ENCODE measurements around the gene NDUFS7.

The NDUFS7 gene

GRCh38 chr19:1401138-1401888 lies 17.6 kb downstream of the NDUFS7 start, which contains the start of gene GAMT:
Gene GAMT (minus strand): TSS chr19:1401542. CDS start chr19:1401476, 66 bp downstream.
- peak; percentile 84 for DNase-seq

DNA sequence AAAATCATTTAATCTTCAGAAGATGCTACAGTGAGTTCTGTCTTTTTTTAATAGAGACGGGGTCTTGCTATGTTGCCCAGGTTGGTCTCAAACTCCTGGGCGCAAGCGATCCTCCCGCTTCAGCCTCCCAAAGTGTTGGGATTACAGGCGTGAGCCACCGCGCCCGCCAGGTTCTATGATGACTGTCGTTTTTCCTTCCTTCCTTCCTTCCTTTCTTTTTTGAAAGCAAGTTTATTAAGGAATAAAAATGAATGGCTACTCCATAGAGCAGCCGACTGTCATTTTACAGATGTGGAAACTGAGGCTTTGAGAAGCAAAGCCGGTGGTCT lies 18.1 kb downstream of the NDUFS7 start:
- no peak for DNase-seq

- peak; percentile 33 for DNase-seq
Measured at GRCh38 chr19:1402411-1403070, 18.8 kb downstream of the NDUFS7 start.

DNA sequence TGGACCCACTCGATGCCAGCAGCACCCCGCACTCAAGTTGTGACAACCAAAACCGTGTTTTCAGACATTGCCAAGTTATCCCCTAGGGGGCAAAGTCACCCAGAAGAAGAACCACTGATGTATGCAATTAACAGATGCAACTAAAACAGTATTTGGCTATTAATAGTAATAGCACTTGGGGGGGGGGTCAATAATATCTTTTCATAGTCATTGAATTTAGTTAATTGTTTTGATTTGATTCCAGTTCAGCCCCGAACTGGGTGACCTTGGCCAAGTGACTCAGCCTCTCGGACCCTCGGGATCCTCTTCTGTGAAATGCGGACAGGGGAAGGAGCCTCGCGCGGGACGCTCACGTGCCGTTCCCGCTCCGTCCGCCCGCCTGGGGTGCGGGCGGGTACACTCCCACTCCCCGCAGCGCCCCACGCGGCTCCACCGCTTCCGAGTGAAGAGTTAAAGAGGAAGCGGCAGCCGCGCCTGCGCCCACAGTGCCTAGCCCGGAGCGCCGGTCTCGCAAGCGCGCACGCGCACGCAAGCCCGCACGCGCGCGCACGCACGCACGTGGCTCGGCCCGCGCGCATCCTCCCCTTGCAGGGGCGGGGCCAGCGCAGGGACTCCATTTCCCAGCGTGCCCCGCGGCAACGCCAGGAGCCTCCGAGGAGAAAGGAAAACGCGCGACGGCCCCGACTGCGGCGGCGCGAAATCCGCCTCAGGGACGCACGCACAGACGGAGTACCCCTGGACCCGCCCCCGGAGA lies 23.2 kb downstream of the NDUFS7 start:
- peak; percentile 100 for DNase-seq

DNA sequence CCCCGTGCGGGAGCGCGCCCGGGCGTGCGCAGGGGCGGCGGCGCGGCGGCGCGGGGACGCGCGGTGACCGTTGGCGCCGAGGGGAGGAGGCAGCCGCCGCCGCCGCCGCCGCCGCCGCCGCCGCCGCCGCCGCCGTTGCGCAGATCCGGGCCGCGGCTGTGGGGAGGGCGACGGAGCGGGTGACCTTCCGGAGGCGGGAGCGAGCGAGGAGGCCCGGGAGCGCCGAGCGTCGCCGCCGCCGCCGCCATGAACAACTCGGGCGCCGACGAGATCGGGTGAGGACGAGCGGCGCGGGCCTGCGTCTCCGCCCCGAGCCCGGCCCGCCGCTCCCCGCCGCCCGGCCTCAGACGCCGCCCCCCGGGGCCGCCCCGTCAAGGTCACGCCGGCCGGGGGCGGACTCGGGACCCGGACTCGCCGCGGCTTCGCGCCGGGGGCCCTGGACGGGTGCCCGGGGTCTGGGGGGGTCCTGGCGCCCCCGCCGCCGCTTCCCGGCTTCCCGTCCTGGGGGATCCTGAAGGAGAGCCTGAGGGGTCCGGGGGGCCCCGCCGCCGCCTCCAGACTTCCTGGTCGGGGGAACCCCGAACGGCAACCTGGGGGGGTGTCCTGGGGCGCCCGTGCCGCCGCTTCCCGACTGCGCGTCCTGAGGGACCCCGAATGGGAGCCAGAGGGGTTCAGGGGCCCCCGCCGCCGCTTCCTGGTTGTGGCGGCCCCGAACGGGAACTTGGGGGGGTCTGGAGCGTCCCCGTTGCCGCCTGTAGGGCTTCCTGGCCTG lies 24.0 kb downstream of the NDUFS7 start, which contains the start of gene DAZAP1:
Gene DAZAP1, plus strand, starts transcription at position 59 of the 772 bp plus-strand sequence. Its CDS starts 188 bp downstream, at position 247.
- peak; percentile 79 for DNase-seq

DNA sequence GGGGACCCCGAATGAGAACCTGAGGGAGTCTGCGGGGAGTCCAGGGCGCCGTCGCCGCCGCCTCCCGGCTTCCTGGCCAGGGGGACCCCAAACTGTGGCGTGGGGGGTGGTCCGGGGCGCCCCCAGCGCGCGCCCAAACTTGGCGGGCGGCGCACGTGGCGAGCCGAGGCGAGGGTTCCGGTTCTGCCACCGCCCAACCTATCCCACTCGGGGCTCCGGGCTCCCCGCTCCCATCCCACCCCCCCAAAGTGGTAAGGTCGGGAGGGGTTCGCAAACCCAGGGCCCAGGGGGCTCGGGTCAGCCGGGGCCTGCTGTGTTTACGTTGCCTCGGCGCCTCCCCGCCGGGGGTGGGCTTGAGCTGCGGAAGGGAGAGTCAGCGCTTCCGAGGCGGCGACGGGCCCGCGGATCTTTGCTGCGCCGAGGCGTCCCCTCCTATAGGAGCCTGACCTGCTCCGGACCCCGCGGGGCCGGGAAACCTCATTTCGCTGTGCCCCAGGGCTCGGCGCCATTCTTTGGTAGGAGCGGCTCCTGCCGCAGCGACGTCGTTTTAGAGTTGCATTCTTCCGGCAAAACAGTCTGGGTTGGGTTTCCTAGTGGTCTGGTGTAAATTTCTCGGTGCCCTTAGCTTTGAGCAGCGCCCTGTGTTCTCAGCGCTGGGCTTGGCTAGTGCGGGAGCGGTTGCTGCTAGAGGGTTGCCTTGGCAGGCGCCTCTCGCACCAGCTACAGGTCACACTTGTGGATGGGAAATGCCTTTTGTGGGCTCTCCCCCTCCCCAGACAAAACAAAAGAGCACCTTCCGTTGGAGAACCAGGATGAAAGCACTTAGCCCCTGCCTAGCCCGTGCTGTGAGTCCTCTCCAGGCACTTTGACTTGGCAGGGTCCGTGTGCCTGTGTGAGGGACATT lies 24.8 kb downstream of the NDUFS7 start:
- peak; percentile 57 for DNase-seq

GRCh38 chr19:1409204-1410005 lies 25.7 kb downstream of the NDUFS7 start:
- no peak for DNase-seq

DNA sequence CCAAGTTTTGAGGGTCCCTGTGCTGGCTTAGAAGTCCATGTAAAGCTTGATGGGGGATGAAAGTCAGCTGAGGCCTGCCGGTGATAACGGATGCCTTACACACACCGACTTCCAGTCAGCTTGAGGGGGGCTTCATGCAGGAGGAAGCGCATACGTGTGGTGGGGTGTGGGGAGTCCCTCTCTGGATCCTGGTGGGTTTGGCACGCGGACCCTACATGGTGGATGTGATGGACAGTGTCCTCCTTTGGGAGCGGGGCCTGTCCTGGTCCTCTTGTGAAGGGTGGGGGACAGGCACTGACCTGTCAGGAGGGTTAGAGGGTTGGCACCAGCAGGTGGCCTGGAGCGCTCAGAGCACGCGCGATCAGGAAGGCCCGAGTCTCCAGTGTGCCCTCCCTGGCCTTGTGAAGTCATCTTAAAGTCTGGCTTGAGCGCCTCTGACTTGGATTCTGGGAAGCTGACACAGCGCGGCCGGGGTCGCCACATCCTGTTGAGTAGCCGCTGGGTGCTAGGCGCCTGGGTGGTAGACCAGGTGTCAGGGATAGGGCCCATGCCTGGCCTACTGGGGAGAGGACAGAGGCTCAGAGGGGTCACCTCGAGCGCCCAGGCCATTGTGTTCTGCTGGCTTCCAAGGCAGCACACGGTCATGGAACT lies 26.6 kb downstream of the NDUFS7 start:
- no peak for DNase-seq

GRCh38 chr19:1410789-1411188 lies 27.1 kb downstream of the NDUFS7 start:
- DNase-seq, result no peak

DNA sequence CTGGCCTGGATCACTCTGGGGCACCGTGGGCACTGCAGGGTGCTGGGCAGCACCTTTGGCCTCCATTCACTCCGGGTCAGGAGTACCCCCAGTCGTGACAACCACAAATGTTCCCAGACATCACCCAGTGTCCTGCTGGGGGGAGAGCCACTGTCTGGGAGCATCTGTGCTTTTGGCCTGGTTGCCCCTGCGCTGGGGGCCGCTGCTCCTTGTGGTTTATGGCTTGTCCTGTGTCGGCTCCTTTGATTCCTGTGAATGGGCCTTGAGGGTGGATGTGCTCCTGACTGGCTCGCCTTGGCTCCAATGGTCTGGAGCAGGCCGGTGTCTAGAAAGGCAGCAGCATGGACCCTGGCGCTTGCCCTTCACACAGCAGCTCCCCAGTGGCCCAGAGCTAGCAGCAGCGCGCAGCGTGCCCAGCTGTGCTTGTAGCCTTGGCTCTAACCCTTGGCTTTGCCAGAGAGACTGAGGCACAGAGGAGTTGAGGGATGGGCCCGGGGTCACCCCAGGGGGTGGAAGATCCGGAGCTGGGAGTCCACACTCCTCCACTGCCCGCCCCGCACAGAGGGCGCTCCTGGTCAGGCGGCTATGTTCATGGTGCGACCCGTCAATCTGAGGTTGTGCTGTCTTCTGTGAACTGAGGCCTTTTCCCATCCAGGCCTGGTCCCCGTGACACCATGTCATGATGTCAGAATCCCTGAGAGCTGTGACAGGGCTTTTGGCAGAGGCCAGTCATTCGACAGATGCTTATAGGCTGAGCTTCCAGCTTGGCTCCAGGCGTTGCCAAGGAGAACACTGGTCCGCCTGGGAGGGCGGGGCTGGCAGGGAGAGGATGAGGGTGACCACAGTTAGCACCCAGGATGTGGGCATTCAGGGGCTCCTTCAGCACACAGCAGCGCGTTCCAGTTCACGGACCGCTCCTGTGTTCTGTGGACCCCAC lies 27.8 kb downstream of the NDUFS7 start:
- peak; percentile 39 for DNase-seq

GRCh38 chr19:1412323-1412923 lies 28.7 kb downstream of the NDUFS7 start:
- DNase-seq, result no peak

DNA sequence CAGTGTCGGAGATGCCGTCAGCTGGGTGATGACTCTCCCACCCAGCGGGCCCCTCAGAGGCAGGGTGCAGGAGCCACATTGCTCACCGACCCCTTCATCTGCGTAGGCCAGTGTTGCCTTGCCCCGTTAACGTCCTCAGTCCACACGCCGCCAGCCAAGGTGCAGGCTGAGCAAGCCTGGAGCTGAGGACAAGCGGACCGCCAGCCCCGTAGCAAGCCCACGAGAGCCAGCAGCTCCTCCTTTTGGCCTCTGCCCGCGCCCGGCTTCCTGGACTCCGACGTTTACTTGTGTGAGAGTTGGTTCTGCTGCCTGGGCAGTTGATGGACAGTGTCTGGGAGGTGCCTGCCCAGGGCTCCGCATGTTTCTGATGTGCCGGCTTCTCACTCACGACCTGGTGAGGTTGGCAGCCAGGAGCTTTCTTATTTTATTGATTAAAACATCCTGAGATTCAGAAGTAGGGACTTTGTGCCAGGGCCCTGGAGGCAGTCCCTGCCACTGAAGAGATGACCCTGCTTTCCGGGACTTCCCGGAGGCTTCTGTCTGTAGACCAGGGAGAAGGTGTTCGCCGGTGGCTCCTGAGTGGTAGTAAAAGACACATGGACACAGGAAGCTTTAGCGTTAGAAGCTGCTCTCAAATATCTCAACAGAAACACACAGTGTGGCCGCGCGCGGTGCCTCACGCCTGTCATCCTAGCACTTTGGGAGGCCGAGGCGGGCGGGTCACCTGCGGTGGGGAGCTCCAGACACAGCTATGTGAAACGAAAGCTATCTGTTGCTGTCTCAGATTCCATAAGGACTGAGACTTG lies 29.5 kb downstream of the NDUFS7 start:
- DNase-seq, result no peak

- no peak for DNase-seq
Measured at GRCh38 chr19:1416014-1416841, 32.5 kb downstream of the NDUFS7 start.

DNA sequence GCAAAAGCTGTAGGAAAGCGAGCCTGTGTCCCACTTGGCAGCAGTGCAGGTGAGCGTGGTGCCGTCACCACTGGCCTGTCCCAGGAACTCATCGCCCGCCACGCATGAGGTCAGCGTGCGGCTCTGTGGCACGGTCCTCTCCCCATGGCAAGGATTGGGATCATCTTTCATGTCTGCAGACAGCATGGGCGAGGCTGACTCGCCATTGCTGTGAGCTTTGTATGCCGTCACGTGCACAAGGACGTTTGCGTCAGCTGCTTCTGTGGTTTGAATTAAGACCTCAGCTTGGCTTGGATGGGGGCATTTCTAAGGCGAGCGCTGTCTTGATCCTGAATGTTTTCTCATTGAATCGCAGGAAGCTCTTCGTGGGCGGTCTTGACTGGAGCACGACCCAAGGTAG lies 33.4 kb downstream of the NDUFS7 start:
- no peak for DNase-seq

GRCh38 chr19:1417681-1418495 lies 34.2 kb downstream of the NDUFS7 start:
- DNase-seq, result no peak

GRCh38 chr19:1418496-1418775 lies 34.7 kb downstream of the NDUFS7 start:
- DNase-seq, result no peak

Measured in NCI-H69 (cell line).